ENCODE data around the gene LRRC10.

DNA sequence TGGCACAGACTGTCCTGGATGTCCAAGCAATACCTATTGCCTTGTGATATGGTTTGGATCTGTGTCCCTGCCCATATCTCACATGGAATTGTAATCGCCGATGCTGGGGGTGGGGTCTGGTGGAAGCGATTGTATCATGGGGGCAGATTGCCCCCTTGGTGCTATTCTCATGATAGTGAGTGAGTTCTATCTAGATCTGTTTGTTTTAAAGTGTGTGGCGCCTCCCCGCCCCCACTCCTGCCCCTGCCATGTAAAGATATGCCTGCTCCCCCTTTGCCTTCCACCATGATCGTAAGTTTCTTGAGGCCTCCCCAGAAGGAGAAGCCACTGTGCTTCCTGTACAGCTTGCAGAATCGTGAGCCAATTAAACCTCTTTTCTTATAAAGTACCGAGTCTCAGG lies 16.8 kb upstream of the LRRC10 start:
- TF ChIP-seq, protein P1, sequence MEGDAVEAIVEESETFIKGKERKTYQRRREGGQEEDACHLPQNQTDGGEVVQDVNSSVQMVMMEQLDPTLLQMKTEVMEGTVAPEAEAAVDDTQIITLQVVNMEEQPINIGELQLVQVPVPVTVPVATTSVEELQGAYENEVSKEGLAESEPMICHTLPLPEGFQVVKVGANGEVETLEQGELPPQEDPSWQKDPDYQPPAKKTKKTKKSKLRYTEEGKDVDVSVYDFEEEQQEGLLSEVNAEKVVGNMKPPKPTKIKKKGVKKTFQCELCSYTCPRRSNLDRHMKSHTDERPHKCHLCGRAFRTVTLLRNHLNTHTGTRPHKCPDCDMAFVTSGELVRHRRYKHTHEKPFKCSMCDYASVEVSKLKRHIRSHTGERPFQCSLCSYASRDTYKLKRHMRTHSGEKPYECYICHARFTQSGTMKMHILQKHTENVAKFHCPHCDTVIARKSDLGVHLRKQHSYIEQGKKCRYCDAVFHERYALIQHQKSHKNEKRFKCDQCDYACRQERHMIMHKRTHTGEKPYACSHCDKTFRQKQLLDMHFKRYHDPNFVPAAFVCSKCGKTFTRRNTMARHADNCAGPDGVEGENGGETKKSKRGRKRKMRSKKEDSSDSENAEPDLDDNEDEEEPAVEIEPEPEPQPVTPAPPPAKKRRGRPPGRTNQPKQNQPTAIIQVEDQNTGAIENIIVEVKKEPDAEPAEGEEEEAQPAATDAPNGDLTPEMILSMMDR (IDR thresholded peaks at IDR 0.05; ENCODE audit: insufficient read depth, low read length), result no peak
- TF ChIP-seq GABPA (IDR thresholded peaks at IDR 0.05; ENCODE audit: low read depth) (no peak), REST (IDR thresholded peaks at IDR 0.05; ENCODE audit: insufficient replicate concordance, low read depth) (no peak), SPI1 (IDR thresholded peaks at IDR 0.05; ENCODE audit: borderline replicate concordance, low read depth) (no peak), POLR2AphosphoS5 (IDR thresholded peaks at IDR 0.05; ENCODE audit: low read depth) (no peak)

All from HL-60 (cell line).